GM12874 (cell line): ENCODE measurements around the gene LZTS2.

ENCODE experiments used
- TF ChIP-seq, protein P1 (sequence below): IDR thresholded peaks from 2 replicates; pipeline ENCODE4 v1.5.1; 2011; ENCODE audit warnings: low read depth, mild to moderate bottlenecking, control low read depth, low read length, moderate library complexity; ENCODE audit not compliant: insufficient read depth

LZTS2 gene

DNA sequence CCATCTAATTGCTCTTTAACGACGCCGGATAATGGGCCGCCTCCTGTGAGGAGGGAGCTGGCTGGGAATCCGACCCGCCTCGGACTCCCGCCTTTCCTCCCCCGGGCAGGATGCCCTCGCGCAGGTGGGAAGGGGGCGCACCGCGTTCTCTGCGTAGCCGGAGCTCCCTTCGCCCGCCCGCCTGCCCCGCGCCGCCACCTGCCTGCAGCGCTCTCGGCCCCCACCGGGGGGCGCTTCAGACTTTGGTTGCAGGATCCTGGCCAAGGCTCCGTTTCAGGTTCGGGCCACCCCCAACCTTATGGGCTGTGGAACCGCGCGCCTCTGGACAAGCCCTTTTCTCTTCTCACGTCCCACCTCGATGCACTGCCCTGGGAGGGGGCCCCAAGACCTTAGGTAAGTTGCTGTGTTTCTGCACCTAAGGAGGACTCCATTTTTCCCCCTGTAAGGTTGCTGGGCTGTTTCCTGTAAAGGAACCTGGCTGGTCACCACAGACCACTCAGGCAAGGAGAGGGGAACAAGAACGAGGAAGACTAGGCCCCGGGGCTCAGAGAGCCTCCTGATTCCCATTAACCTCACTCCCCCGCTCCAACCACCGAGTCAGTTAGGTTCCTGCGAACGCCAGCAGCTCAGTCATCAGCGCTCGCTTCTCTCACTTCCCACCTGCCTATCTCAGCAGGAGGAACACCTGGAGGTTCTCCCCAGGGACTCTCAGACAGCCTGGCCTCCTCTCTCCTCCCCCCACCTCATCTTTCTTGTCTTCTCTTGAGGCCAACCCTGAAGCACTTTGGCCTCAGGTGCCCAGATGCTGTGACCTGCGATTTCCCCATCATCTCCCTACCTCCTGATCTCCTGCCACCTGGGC lies 50.8 kb downstream of the LZTS2 start:
- TF ChIP-seq, protein P1, sequence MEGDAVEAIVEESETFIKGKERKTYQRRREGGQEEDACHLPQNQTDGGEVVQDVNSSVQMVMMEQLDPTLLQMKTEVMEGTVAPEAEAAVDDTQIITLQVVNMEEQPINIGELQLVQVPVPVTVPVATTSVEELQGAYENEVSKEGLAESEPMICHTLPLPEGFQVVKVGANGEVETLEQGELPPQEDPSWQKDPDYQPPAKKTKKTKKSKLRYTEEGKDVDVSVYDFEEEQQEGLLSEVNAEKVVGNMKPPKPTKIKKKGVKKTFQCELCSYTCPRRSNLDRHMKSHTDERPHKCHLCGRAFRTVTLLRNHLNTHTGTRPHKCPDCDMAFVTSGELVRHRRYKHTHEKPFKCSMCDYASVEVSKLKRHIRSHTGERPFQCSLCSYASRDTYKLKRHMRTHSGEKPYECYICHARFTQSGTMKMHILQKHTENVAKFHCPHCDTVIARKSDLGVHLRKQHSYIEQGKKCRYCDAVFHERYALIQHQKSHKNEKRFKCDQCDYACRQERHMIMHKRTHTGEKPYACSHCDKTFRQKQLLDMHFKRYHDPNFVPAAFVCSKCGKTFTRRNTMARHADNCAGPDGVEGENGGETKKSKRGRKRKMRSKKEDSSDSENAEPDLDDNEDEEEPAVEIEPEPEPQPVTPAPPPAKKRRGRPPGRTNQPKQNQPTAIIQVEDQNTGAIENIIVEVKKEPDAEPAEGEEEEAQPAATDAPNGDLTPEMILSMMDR, result peak; percentile 95

GRCh38 chr10:101052285-101052684 lies 52.7 kb downstream of the LZTS2 start:
- TF ChIP-seq, protein P1, result no peak

- TF ChIP-seq, protein P1, result no peak
Observed at GRCh38 chr10:101053516-101053915, 53.9 kb downstream of the LZTS2 start.

- TF ChIP-seq, protein P1, result no peak
Observed at GRCh38 chr10:101054351-101054750, 54.7 kb downstream of the LZTS2 start.

- TF ChIP-seq, protein P1, result no peak
Observed at GRCh38 chr10:101054876-101055275, 55.3 kb downstream of the LZTS2 start.

GRCh38 chr10:101055411-101055810 lies 55.8 kb downstream of the LZTS2 start:
- TF ChIP-seq, protein P1, result peak; percentile 17; the same call in 1 of the 2 replicates

GRCh38 chr10:101056365-101057151 lies 57.0 kb downstream of the LZTS2 start:
- TF ChIP-seq, protein P1, result no peak
